Muscle of leg (tissue), 11 donors: ENCODE data around the gene C5. TPM values are rescaled to one million over a fixed set of nuclear protein-coding genes. Genes with fewer than 3 reads are reported as not detected.

ENCODE experiments used
- DNase-seq: peaks from one replicate; pipeline ENCODE4 v3.0.0; 2013
- H3K27ac ChIP-seq: one replicate; pipeline ENCODE4 v1.5.1; 2013; ENCODE audit warnings: mild to moderate bottlenecking, low read length, control low read depth
- H3K27me3 ChIP-seq: one replicate; pipeline ENCODE4 v1.6.1; 2013; ENCODE audit warnings: low read length; ENCODE audit not compliant: control insufficient read depth, insufficient read depth
- H3K36me3 ChIP-seq: one replicate; pipeline ENCODE4 v1.6.1; 2013; ENCODE audit warnings: low read length; ENCODE audit not compliant: control insufficient read depth, insufficient read depth
- H3K4me1 ChIP-seq: one replicate; pipeline ENCODE4 v1.6.1; 2013; ENCODE audit warnings: low read length; ENCODE audit not compliant: control insufficient read depth, insufficient read depth
- H3K4me3 ChIP-seq: one replicate; pipeline ENCODE4 v1.5.1; 2013; ENCODE audit warnings: low read length, control low read depth
- H3K9me3 ChIP-seq: replicated peaks from 2 replicates; pipeline ENCODE4 v1.6.1; 2013; ENCODE audit warnings: low read depth, low read length; ENCODE audit not compliant: control insufficient read depth
- WGBS: methylation state at CpG from one replicate; pipeline ENCODE4 v1.1.5; 2013; ENCODE audit warnings: missing lambda C conversion rate; ENCODE audit not compliant: insufficient coverage; 5-methylcytosine and 5-hydroxymethylcytosine counted together
- polyA plus RNA-seq, 8 donors: library from polyadenylated mRNA; unstranded; fragments of 120-200 nt; gene quantifications; one replicate each; pipeline versions ENCODE4 v1.2.1 to v1.2.3, GENCODE V29; 2013; ENCODE audit warnings: inconsistent platforms in 1 of 8, low replicate concordance in 1 of 8; ENCODE audit not compliant: insufficient read length in 8 of 8, insufficient read depth in 1 of 8
- total RNA-seq: library from RNA; stranded (reverse); fragments of 120-200 nt; gene quantifications from one replicate; pipeline ENCODE4 v1.2.4, GENCODE V29; 2013

Gene C5
- total and polyA plus RNA-seq, 9 donors: 6.0 to 9.4 (median 7.6) TPM

DNA sequence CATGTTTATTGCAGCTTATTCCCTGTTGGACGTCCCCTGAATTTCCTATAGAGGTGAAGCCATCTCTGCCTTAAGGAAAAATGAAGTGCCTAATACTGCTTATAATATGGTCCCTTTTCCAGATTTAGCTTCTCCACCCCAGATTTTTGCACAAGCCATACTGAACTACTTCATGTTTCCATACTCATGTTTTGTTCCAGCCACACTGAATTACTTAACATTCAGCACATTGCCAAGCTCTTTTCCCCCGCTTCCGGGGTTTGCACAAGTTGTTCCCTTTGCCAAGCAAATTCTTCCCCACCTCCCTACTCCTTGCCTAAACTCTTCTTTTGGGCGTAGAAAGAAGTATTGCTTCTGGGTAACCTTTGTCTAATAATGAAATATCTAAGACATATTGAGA lies 23.0 kb upstream of the C5 start:
- Histone ChIP-seq H3K4me3 (no peak overlapping the region), H3K27me3 (no peaks in the 10 kb centered on the region), H3K27ac (peak overlapping the region; percentile 96), H3K4me1 (peaks cover 12% of the 10 kb centered on the region), H3K9me3 (peaks cover 4% of the 10 kb centered on the region), H3K36me3 (no peaks in the 10 kb centered on the region)
- peak; percentile 98 for DNase-seq
- WGBS: no CpG with 5 or more reads among the region's 4 CpGs

GRCh38 chr9:121071756-121072421 lies 21.8 kb upstream of the C5 start:
- H3K27me3 ChIP-seq: no peaks in the 10 kb centered on the region
- peaks cover 2% of the 10 kb centered on the region for H3K36me3 ChIP-seq
- H3K9me3 ChIP-seq: peaks cover 4% of the 10 kb centered on the region
- H3K4me1 ChIP-seq: peaks cover 12% of the 10 kb centered on the region
- 19% methylated on average over 7 of the region's 16 CpGs for WGBS
- DNase-seq: peak; percentile 63
- peak overlapping the region; percentile 96 for H3K27ac ChIP-seq
- H3K4me3 ChIP-seq: peak overlapping the region; percentile 32

DNA sequence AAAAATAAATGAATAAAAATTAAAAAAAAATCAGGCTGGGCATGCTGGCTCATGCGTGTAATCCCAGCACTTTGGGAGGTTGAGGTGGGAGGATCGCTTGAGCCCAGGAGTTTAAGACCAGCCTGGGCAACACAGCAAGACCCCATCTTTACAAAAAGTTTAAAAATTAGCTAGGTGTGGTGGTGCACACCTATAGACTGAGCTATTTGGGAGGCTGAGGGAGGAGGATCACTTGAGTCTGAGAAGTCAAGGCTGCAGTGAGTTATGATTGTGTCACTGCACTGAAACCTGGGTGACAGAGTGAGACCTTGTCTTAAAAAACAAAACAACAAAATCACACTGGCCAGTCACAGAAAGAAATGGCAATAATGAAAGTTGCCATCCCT lies 21.3 kb upstream of the C5 start:
- H3K9me3 ChIP-seq: peaks cover 4% of the 10 kb centered on the region
- H3K4me3 ChIP-seq: peak overlapping the region; percentile 32
- H3K36me3 ChIP-seq: peaks cover 4% of the 10 kb centered on the region
- no CpG with 5 or more reads among the region's 2 CpGs for WGBS
- H3K27ac ChIP-seq: peak overlapping the region; percentile 96
- H3K27me3 ChIP-seq: no peaks in the 10 kb centered on the region
- peaks cover 12% of the 10 kb centered on the region for H3K4me1 ChIP-seq
- DNase-seq: no peak

GRCh38 chr9:121069396-121069795 lies 19.3 kb upstream of the C5 start:
- H3K4me1 ChIP-seq: peaks cover 11% of the 10 kb centered on the region
- WGBS: no CpG with 5 or more reads among the region's 1 CpG
- H3K9me3 ChIP-seq: peaks cover 4% of the 10 kb centered on the region
- H3K36me3 ChIP-seq: peaks cover 4% of the 10 kb centered on the region
- no peak overlapping the region for H3K27ac ChIP-seq
- H3K27me3 ChIP-seq: no peaks in the 10 kb centered on the region
- H3K4me3 ChIP-seq: no peak overlapping the region
- DNase-seq: no peak

- H3K27me3 ChIP-seq: no peaks in the 10 kb centered on the region
- H3K4me1 ChIP-seq: peaks cover 2% of the 10 kb centered on the region
- H3K9me3 ChIP-seq: peaks cover 4% of the 10 kb centered on the region
- no peak for DNase-seq
- no peak overlapping the region for H3K4me3 ChIP-seq
- H3K36me3 ChIP-seq: peaks cover 4% of the 10 kb centered on the region
- no peak overlapping the region for H3K27ac ChIP-seq
- WGBS: no CpG with 5 or more reads among the region's 2 CpGs
Measured at GRCh38 chr9:121067640-121068039, 17.6 kb upstream of the C5 start.

DNA sequence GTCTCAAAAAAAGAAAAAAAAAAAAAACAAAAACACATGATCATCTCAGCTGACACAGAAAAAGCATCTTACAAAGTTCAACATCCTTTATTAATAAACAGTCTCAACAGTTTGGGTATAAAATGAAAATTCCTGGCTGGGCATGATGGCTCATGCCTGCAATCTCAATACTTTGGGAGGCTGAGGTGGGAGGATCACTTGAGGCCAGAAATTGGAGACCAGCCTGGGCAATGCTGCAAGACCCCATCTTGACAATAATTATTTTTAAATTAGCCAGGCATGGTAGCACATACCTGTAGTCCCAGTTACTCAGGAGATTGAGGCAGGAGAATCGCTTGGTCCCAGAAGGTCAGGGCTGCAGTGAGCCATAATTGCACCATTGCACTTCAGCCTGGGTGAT lies 16.8 kb upstream of the C5 start:
- Histone ChIP-seq H3K27ac (no peak overlapping the region), H3K4me3 (no peak overlapping the region), H3K27me3 (no peaks in the 10 kb centered on the region), H3K36me3 (peaks cover 4% of the 10 kb centered on the region), H3K4me1 (no peaks in the 10 kb centered on the region), H3K9me3 (peaks cover 4% of the 10 kb centered on the region)
- WGBS: no CpG with 5 or more reads among the region's 1 CpG
- DNase-seq: no peak

GRCh38 chr9:121059998-121060636 lies 10.0 kb upstream of the C5 start:
- Histone ChIP-seq H3K4me3 (no peak overlapping the region), H3K27ac (no peak overlapping the region), H3K27me3 (no peaks in the 10 kb centered on the region), H3K9me3 (no peaks in the 10 kb centered on the region), H3K4me1 (no peaks in the 10 kb centered on the region), H3K36me3 (peaks cover 4% of the 10 kb centered on the region)
- DNase-seq: peak; percentile 83
- WGBS: 0% methylated on average over 1 of the region's 6 CpGs

DNA sequence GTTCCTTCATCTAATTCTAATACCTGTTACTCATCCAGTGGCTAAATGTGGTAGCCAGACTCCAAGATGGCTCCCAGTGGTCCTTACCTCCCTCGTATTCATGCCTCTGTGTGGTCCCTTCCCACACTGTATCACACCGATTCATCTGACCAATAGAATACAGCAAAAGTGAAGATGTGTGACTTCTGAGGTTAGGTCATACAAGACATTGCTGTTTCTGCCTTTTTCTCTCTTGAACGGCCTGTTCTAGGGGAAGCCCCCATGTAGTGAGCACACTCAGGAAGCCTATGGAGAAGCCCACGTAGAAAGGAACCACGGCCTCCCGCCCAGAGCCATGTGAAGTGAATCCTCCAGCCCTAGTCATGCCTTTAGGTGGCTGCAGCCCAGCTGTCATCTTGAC lies 9.4 kb upstream of the C5 start:
- no peaks in the 10 kb centered on the region for H3K9me3 ChIP-seq
- no peaks in the 10 kb centered on the region for H3K27me3 ChIP-seq
- 71% methylated on average over 1 of the region's 6 CpGs for WGBS

DNA sequence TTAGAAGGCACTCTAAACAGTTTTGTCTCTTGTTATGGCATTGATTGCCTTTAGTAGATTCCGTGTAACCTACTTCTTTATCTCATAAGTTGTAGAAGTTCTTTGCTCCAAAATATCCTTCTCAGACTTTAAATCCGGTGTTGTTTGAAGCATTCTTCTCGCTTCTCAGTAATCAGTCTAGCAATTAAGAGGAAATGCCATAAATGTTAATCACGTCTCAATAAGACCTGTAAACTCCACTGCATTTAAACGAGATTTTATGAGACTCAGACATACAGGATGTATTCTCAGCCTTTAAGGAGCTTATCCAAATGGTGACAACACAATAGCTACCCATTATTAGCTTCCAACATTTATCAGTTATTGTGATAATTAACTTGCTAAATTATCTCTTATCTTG lies 7.7 kb upstream of the C5 start:
- no CpG with 5 or more reads among the region's 5 CpGs for WGBS
- Histone ChIP-seq H3K36me3 (peaks cover 4% of the 10 kb centered on the region), H3K4me1 (no peaks in the 10 kb centered on the region), H3K9me3 (no peaks in the 10 kb centered on the region), H3K4me3 (no peak overlapping the region), H3K27ac (no peak overlapping the region), H3K27me3 (no peaks in the 10 kb centered on the region)
- DNase-seq: no peak

More for the DNA sequence above, 9.4 kb upstream of the C5 start:
- no peak overlapping the region for H3K4me3 ChIP-seq
- H3K4me1 ChIP-seq: no peaks in the 10 kb centered on the region
- no peak for DNase-seq
- peaks cover 4% of the 10 kb centered on the region for H3K36me3 ChIP-seq
- no peak overlapping the region for H3K27ac ChIP-seq

DNA sequence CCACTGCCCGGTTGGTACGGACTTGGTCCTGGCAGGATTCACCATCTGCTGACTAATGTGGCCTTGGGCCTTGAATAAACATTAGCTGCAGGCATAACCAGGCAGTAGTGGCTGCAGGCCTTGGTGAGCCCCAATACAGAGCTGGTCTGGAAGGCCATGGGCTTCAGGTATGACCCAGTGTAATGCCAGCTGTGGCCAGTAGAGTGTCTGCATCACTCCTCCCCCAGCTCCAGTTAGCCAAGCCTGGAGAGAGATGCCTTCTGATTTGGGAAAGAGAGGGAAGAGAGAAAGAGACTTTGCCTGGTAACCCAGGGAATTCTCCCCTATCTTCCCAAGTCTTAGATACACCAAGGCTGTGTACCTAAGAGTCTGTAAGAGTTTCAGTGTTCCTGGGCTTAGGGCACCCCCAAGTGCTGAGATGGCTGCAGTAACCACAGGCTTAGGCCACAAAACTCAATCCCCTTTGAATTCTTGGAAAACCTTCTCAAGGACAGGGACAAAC lies 5.6 kb upstream of the C5 start:
- Histone ChIP-seq H3K27me3 (no peaks in the 10 kb centered on the region), H3K4me3 (no peak overlapping the region), H3K9me3 (no peaks in the 10 kb centered on the region), H3K4me1 (no peaks in the 10 kb centered on the region), H3K27ac (no peak overlapping the region), H3K36me3 (peaks cover 4% of the 10 kb centered on the region)
- no peak for DNase-seq
- 96% methylated on average over 2 of the region's 2 CpGs for WGBS
